Measurements from ENCODE around the gene FLNC. TPM values are rescaled to one million over a fixed set of nuclear protein-coding genes. Genes with fewer than 3 reads are reported as not detected.

The FLNC gene
- total RNA-seq, 3 donors from 2014 or later (not counting 1 experiment from before 2014, with no cell fraction given) = 0.05 to 0.25 TPM; not detected in 1

DNA sequence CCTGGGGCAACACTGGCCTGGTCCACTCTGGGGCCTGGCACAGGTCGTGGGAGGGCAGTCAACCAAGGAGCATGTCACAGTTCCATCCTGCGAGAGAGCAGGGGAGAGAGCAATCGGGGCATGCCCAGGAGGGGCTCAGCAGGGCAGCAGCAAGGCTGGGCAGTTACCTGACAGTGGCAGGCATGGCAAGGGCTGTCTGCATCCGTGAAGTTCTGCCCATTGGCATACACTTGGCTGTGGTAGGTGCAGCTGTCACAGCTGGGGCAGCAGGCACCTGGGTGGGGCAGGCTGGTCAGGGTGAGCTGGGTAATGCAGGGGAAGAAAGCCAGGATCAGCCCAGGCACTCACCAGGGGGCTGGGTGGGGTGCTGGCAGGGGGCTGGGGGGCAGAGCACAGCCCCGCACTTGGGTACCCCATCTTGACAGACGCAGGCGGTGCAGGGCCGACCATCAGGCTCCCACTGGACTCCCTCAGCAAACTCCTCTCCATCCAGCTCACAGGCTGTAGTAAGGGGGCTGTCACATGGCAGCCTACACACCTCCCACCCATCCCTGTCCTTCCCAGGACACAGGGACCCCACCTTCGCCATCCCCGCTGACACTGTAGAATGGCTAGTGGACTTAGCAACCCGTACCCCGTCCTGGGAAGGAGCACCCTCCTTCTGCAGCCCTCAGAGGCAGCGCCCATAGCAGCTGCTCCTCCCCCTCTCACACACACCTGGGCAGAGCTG is 62.5 kb downstream of the FLNC start:
- ATAC-seq = no peak
- Histone ChIP-seq H3K9me3 (ENCODE audit: control insufficient read depth, insufficient read depth, low read length) (no peaks in the 10 kb centered on the region), H3K36me3 (ENCODE audit: control insufficient read depth, insufficient read depth, low read length) (no peaks in the 10 kb centered on the region), H3K27ac (ENCODE audit: low read length) (no peak overlapping the region), H3K4me1 (ENCODE audit: control insufficient read depth, insufficient read depth, low read length) (peaks cover 4% of the 10 kb centered on the region), H3K4me3 (ENCODE audit: low read length) (no peak overlapping the region), H3K27me3 (ENCODE audit: control insufficient read depth, insufficient read depth, low read length) (peaks cover 12% of the 10 kb centered on the region)
- no peaks in the 10 kb centered on the region for H3K36me3 Mint-ChIP-seq
- intact Hi-C loops (cut with micrococcal nuclease) = no loop called here
- no peaks in the 10 kb centered on the region for H3K4me1 Mint-ChIP-seq
- no peak overlapping the region for H3K4me3 Mint-ChIP-seq
- 87% methylated on average over 13 of the region's 13 CpGs for WGBS (ENCODE audit: insufficient coverage)
- TF ChIP-seq CTCF (IDR thresholded peaks at IDR 0.05) = no peak
- peaks cover 0 to 7% of the 10 kb centered on the region in 2 donors for H3K27me3 Mint-ChIP-seq (ENCODE audit: low read depth in 2 of 2)
- no peaks in the 10 kb centered on the region for H3K9me3 Mint-ChIP-seq
- DNase-seq = no peak
- H3K27ac Mint-ChIP-seq = no peak overlapping the region

- no peak for TF ChIP-seq CTCF (IDR thresholded peaks at IDR 0.05)
- Histone ChIP-seq H3K4me3 (ENCODE audit: low read length) (no peak overlapping the region), H3K9me3 (ENCODE audit: control insufficient read depth, insufficient read depth, low read length) (no peaks in the 10 kb centered on the region), H3K4me1 (ENCODE audit: control insufficient read depth, insufficient read depth, low read length) (peaks cover 4% of the 10 kb centered on the region), H3K27me3 (ENCODE audit: control insufficient read depth, insufficient read depth, low read length) (peaks cover 12% of the 10 kb centered on the region), H3K36me3 (ENCODE audit: control insufficient read depth, insufficient read depth, low read length) (no peaks in the 10 kb centered on the region), H3K27ac (ENCODE audit: low read length) (no peak overlapping the region)
- Mint-ChIP-seq H3K4me3 (no peak overlapping the region), H3K9me3 (no peaks in the 10 kb centered on the region), H3K36me3 (no peaks in the 10 kb centered on the region), H3K27me3 (ENCODE audit: low read depth in 2 of 2) (peaks cover 0 to 7% of the 10 kb centered on the region in 2 donors), H3K4me1 (no peaks in the 10 kb centered on the region), H3K27ac (no peak overlapping the region)
- WGBS (ENCODE audit: insufficient coverage) = 91% methylated on average over 19 of the region's 23 CpGs
- DNase-seq = no peak
- ATAC-seq = no peak
- intact Hi-C loops (cut with micrococcal nuclease) = no loop called here
Observed at GRCh38 chr7:128893251-128894100, 63.3 kb downstream of the FLNC start.

GRCh38 chr7:128894101-128894440 is 63.9 kb downstream of the FLNC start:
- H3K4me3 ChIP-seq (ENCODE audit: low read length) = no peak overlapping the region
- no peaks in the 10 kb centered on the region for H3K4me1 Mint-ChIP-seq
- H3K9me3 ChIP-seq (ENCODE audit: control insufficient read depth, insufficient read depth, low read length) = no peaks in the 10 kb centered on the region
- no peaks in the 10 kb centered on the region for H3K36me3 Mint-ChIP-seq
- no peaks in the 10 kb centered on the region for H3K9me3 Mint-ChIP-seq
- no peaks in the 10 kb centered on the region for H3K36me3 ChIP-seq (ENCODE audit: control insufficient read depth, insufficient read depth, low read length)
- TF ChIP-seq CTCF (IDR thresholded peaks at IDR 0.05) = no peak
- 92% methylated on average over 4 of the region's 6 CpGs for WGBS (ENCODE audit: insufficient coverage)
- H3K4me3 Mint-ChIP-seq = no peak overlapping the region
- DNase-seq (no peak), ATAC-seq (no peak)
- peaks cover 0 to 7% of the 10 kb centered on the region in 2 donors for H3K27me3 Mint-ChIP-seq (ENCODE audit: low read depth in 2 of 2)
- no peak overlapping the region for H3K27ac Mint-ChIP-seq
- peaks cover 4% of the 10 kb centered on the region for H3K4me1 ChIP-seq (ENCODE audit: control insufficient read depth, insufficient read depth, low read length)
- H3K27ac ChIP-seq (ENCODE audit: low read length) = no peak overlapping the region
- intact Hi-C loops (cut with micrococcal nuclease) = no loop called here
- peaks cover 10% of the 10 kb centered on the region for H3K27me3 ChIP-seq (ENCODE audit: control insufficient read depth, insufficient read depth, low read length)

Data from natural killer cell (primary cell).